T1000 (cell line): Measurements from ENCODE around the gene FANCD2.
"Not testable (repeated sequence)": the region's sequence is repeated elsewhere in the genome, so short reads cannot be mapped to it uniquely, and the experiment has no call there.

Experiments used
- DNase-seq: peaks from one replicate; lab custom pipeline; 2025; ENCODE audit warnings: mixed read lengths; lab: John Stamatoyannopoulos, UW

FANCD2 gene

GRCh38 chr3:10026084-10026890 is at the start of gene FANCD2:
Gene FANCD2 (plus strand): TSS chr3:10026437. CDS start chr3:10028658, 2,221 bp downstream.
- DNase-seq = peak; percentile 79

GRCh38 chr3:9976721-9977709 is 49.2 kb upstream of the FANCD2 start:
- DNase-seq = peak; percentile 57

GRCh38 chr3:9978710-9979305 is 47.4 kb upstream of the FANCD2 start:
- DNase-seq = no peak

GRCh38 chr3:9980251-9980650 is 46.0 kb upstream of the FANCD2 start:
- no peak for DNase-seq

DNA sequence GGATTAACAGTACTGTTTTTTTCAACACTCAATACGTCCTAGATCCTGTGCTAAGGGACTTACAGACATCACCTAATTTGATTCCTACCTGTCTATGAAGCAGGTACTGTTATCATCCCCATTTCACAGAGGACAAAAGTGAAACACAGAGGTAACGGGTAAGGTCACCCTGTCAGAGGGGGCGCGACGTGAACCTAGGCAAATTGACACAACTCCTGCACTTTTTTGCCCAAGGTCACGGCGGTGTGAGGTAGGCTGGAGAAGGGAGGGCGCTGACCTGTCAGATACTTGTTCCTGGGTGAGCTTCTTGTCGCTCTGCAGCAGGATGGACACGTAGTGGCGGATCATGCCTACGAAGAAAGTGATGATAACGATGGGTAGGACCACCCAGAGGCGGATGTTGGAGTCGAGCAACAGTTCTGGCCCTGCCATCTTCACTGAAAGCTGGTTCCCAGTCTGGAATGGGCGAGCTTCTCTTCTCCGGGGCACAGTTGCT is 40.0 kb upstream of the FANCD2 start:
- no peak for DNase-seq

GRCh38 chr3:9994086-9994844 is 32.0 kb upstream of the FANCD2 start:
- DNase-seq = no peak

- DNase-seq = no peak
These were observed 25.6 kb upstream of the FANCD2 start for GRCh38 chr3:10000686-10001085.

- DNase-seq = no peak
These were observed 23.3 kb upstream of the FANCD2 start for GRCh38 chr3:10002951-10003350.

GRCh38 chr3:10004506-10004905 is 21.7 kb upstream of the FANCD2 start:
- no peak for DNase-seq

GRCh38 chr3:10004960-10005564 is 21.2 kb upstream of the FANCD2 start:
- no peak for DNase-seq

GRCh38 chr3:10006048-10006761 is 20.0 kb upstream of the FANCD2 start:
- DNase-seq = no peak

GRCh38 chr3:10006762-10007090 is 19.5 kb upstream of the FANCD2 start:
- no peak for DNase-seq

- DNase-seq = no peak
These were observed 19.0 kb upstream of the FANCD2 start for GRCh38 chr3:10007126-10007782.

DNA sequence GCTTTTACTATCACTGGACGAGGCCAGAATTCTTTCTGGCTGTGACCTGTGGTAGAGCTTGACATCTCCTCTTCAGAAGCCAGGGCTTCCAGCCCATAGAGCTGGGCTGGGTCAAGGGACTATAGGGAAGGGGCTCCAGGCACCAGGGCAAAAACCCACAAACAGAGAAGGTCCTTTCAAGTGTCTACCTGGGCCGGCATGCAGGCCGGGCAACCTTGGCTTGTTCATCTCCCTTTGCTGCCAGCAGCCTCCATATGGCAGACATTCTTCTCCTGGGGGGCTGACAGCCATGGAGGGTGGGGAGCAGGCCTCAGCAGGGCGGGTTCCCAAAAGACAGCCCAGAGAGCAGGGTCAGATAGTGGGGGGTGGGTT is 18.0 kb upstream of the FANCD2 start:
- DNase-seq = not testable (repeated sequence)

DNA sequence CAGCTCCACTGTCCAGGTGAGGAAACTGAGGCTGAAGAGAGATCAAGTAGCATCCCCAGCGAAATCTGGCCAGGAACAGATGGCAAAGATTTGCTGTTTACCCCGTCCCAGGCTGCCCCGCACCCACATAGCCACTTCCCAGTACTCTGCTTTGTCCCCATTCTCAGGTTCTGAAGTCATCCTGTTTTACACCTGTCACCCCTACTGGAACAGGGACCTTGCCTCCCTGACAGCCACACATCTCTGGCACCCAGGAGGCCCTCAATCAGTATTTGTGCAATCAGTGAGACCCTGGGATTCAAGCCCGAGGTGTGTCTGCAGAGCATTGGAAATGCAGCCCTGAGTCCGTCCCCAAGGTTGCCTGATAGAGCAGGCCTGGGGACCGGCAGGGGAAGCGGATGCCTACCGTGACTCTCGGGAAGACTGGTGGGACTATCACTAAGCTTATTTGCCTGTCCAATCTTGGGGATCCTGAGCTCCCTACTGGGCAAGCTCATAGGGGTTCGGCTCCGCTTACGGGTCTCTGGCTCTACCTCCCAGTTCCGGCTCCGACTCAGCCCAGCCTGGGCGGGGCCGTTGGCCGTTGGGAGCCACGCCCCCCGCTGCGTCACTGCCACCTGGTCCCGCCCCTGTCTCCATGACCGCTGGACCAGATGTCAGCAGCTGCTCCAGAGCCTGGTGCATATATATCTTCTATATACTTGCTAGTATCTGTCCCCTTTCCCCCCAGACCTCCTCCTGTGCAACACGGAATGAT is 17.5 kb upstream of the FANCD2 start:
- DNase-seq = peak; percentile 75

- no peak for DNase-seq
These were observed 15.8 kb upstream of the FANCD2 start for GRCh38 chr3:10010421-10010877.

- DNase-seq = peak; percentile 90
These were observed 15.3 kb upstream of the FANCD2 start for GRCh38 chr3:10010878-10011465.

GRCh38 chr3:10011631-10012030 is 14.6 kb upstream of the FANCD2 start:
- no peak for DNase-seq

- DNase-seq = no peak
These were observed 14.1 kb upstream of the FANCD2 start for GRCh38 chr3:10012106-10012505.
